Heart left ventricle (tissue), 16 donors: ENCODE measurements around the gene ANKRD28. TPM values are rescaled to one million over a fixed set of nuclear protein-coding genes. Genes with fewer than 3 reads are reported as not detected.

Experiments
- ATAC-seq, 4 donors: fragments of 200-7000 bp; cut with Tn5 transposase; one replicate each; pipeline ENCODE4 v1.9.1; 2020 to 2022; ENCODE audit warnings: moderate library complexity in 4 of 4, mild to moderate bottlenecking in 3 of 4, moderate number of reproducible peaks in 1 of 4
- DNase-seq, 5 donors: peaks; one replicate each; pipeline ENCODE4 v3.0.0-alpha.2; 2020
- H3K27ac ChIP-seq, 12 donors: fragments of 200-600 bp; sonication (generic) in 4 of 12; one replicate each; pipeline versions ENCODE4 v1.5.0 to v1.8.0; 2016 to 2022; ENCODE audit warnings: mild to moderate bottlenecking in 2 of 12
- H3K27me3 ChIP-seq, 9 donors: fragments of 200-600 bp; sonication (generic) in 2 of 9; one replicate each; pipeline versions ENCODE4 v1.5.1 to v1.8.0; 2016 to 2022; ENCODE audit warnings: mild to moderate bottlenecking in 3 of 9
- H3K36me3 ChIP-seq, 9 donors: fragments of 200-600 bp; sonication (generic) in 2 of 9; one replicate each; pipeline versions ENCODE4 v1.5.0 to v1.8.0; 2018 to 2022; ENCODE audit warnings: mild to moderate bottlenecking in 2 of 9
- H3K4me1 ChIP-seq, 12 donors: fragments of 200-600 bp; sonication (generic) in 4 of 12; one replicate each; pipeline versions ENCODE4 v1.5.0 to v1.8.0; 2016 to 2022; ENCODE audit warnings: mild to moderate bottlenecking in 3 of 12
- H3K4me3 ChIP-seq, 12 donors: fragments of 200-600 bp; sonication (generic) in 4 of 12; one replicate each; pipeline versions ENCODE4 v1.5.0 to v1.8.0; 2017 to 2022; ENCODE audit warnings: mild to moderate bottlenecking in 9 of 12, moderate library complexity in 4 of 12
- H3K9me3 ChIP-seq, 12 donors: fragments of 200-600 bp; sonication (generic) in 4 of 12; one replicate each; pipeline versions ENCODE4 v1.5.0 to v1.8.0; 2016 to 2022; ENCODE audit warnings: mild to moderate bottlenecking in 1 of 12
- CTCF ChIP-seq, 12 donors: fragments of 200-600 bp; sonication (generic) in 4 of 12; IDR thresholded peaks; one replicate each; pipeline versions ENCODE4 v1.5.0 to v1.8.0; 2018 to 2022; ENCODE audit warnings: antibody characterized with exemption in 12 of 12, mild to moderate bottlenecking in 5 of 12
- POLR2A ChIP-seq, 2 donors: fragments of 450-650 bp; IDR thresholded peaks; one replicate each; pipeline ENCODE4 v1.6.1; 2017; ENCODE audit warnings: antibody characterized with exemption in 2 of 2, mild to moderate bottlenecking in 2 of 2, moderate library complexity in 2 of 2
- WGBS, 4 donors: extraction: QIAGEN DNeasy Blood & Tissue Kit in 2 of 4; methylation state at CpG; one replicate each; pipeline versions ENCODE4 v1.1.5 to v1.1.7; 2013 to 2018; 5-methylcytosine and 5-hydroxymethylcytosine counted together
- intact Hi-C, 10 donors: fragments of 100-400 bp; cut with DNase I; formaldehyde crosslinking; loops; one replicate each; pipeline versions ENCODE4 v1.11.1 to v1.14.2; 2022
- polyA plus RNA-seq, 2 donors: library from polyadenylated mRNA; stranded (reverse); fragments of 200-250 nt; gene quantifications; one replicate each; pipeline ENCODE4 v1.2.3, GENCODE V29; 2013
- total RNA-seq, 9 donors: library from RNA; depleted of rRNA in 2 of 9; stranded (reverse); fragments of >200 nt in 2 of 9; fragmentation: NEBNext Ultra II Directional in 3 of 9; extraction: Animal tissue kit (Norgen Biotek cat#: 25700) in 3 of 9; gene quantifications; one replicate each; pipeline versions ENCODE4 v1.1.0 to v1.2.4, GENCODE V29; 2016 to 2023
- donor health status: ischemic (EF 13 %, LVEDD 7.1; RV severe dilation, severe dysfunction).
- donor health status: healthy with polysubstance abuse.
- donor health status: DM: no; HTN: yes; CAD: no.
- donor health status: DM: no; HTN: no; CAD: no.
- donor health status: ischemic (EF 25% LVEDD 6.9; RV normal size, moderate dysfunction).
- donor health status: ischemic (EF 25% LVEDD 5.7; RV mildly dilated, moderate dysfunction).
- donor health status: healthy.
- donor health status: DM: yes; HTN: yes; CAD: no.
- donor health status: ischemic (EF 35%, LVEDD 5.7; RV mildly dilated, moderate dysfunction).
- donor health status: nonischemic (EF 11% LVEDD 7.7; RV severe dilation, severe dysfunction).
- donor health status: DM: yes; HTN: yes; CAD: no.
- donor health status: PGD.
- donor health status: ischemic (EF 29% LVEDD 5.4; RV normal size, mild dysfunction).
- donor health status: nonischemic (EF 23%, LVEDD 6.1; RV moderate dilation, normal function).

The ANKRD28 gene
- total and polyA plus RNA-seq, 11 donors: 4.9 to 32.1 (median 24.3) TPM

GRCh38 chr3:15645740-15646501 lies 151.9 kb downstream of the ANKRD28 start:
- Histone ChIP-seq H3K9me3 (no peaks in the 10 kb centered on the region), H3K4me1 (peaks cover 0 to 35% (median 19%) of the 10 kb centered on the region in 12 donors), H3K36me3 (peaks cover 0 to 13% (median 0%) of the 10 kb centered on the region in 9 donors), H3K27me3 (no peaks in the 10 kb centered on the region), H3K4me3 (no peak overlapping the region), H3K27ac (peak overlapping the region in 6 of 12 donors; percentile 54 to 85 (median 77))
- TF ChIP-seq POLR2A (IDR thresholded peaks at IDR 0.05) (no peak), CTCF (IDR thresholded peaks at IDR 0.05) (no peak)
- DNase-seq: no peak
- ATAC-seq: no peak
- WGBS, 4 donors: 79 to 86% (median 84%) methylated on average over 18 of the region's 18 CpGs
- intact Hi-C loops: no loop called here

GRCh38 chr3:15645246-15645645 lies 152.5 kb downstream of the ANKRD28 start:
- WGBS, 4 donors: 89 to 94% (median 92%) methylated on average over 6 of the region's 6 CpGs
- peak overlapping the region in 1 of 12 donors; percentile 71 for H3K27ac ChIP-seq

GRCh38 chr3:15638891-15639262 lies 158.9 kb downstream of the ANKRD28 start:
- no peak for ATAC-seq
- DNase-seq: no peak
- intact Hi-C loops: loop anchor here in 5 of 10 donors (10.0 kb wide), 2 partner anchors 536 to 606 kb away; partner anchors contain the start of gene GALNT15 (in 1 of the 5)
- H3K27ac ChIP-seq: peak overlapping the region in 1 of 12 donors; percentile 85
- TF ChIP-seq POLR2A (IDR thresholded peaks at IDR 0.05): no peak
- TF ChIP-seq CTCF (IDR thresholded peaks at IDR 0.05): no peak
- 96 to 100% (median 98%) methylated on average over 1 of the region's 1 CpG for WGBS, 4 donors
- H3K9me3 ChIP-seq: no peaks in the 10 kb centered on the region
- H3K4me3 ChIP-seq: no peak overlapping the region
- H3K4me1 ChIP-seq: peaks cover 0 to 39% (median 18%) of the 10 kb centered on the region in 12 donors
- H3K36me3 ChIP-seq: peaks cover 0 to 13% (median 0%) of the 10 kb centered on the region in 9 donors
- no peaks in the 10 kb centered on the region for H3K27me3 ChIP-seq

More at GRCh38 chr3:15645246-15645645, 152.5 kb downstream of the ANKRD28 start:
- intact Hi-C loops: no loop called here
- ATAC-seq: no peak
- H3K27me3 ChIP-seq: no peaks in the 10 kb centered on the region
- no peak for DNase-seq
- no peak overlapping the region for H3K4me3 ChIP-seq
- TF ChIP-seq POLR2A (IDR thresholded peaks at IDR 0.05) (no peak), CTCF (IDR thresholded peaks at IDR 0.05) (no peak)
- no peaks in the 10 kb centered on the region for H3K9me3 ChIP-seq
- peaks cover 0 to 35% (median 19%) of the 10 kb centered on the region in 12 donors for H3K4me1 ChIP-seq
- peaks cover 0 to 13% (median 0%) of the 10 kb centered on the region in 9 donors for H3K36me3 ChIP-seq

- no peak for DNase-seq
- Histone ChIP-seq H3K4me3 (no peak overlapping the region), H3K27ac (peak overlapping the region in 1 of 12 donors; percentile 85), H3K9me3 (no peaks in the 10 kb centered on the region), H3K27me3 (no peaks in the 10 kb centered on the region), H3K36me3 (peaks cover 0 to 11% (median 0%) of the 10 kb centered on the region in 9 donors), H3K4me1 (peaks cover 0 to 45% (median 20%) of the 10 kb centered on the region in 12 donors)
- ATAC-seq: no peak
- 90 to 93% (median 91%) methylated on average over 6 of the region's 6 CpGs for WGBS, 4 donors
- no peak for TF ChIP-seq POLR2A (IDR thresholded peaks at IDR 0.05)
- TF ChIP-seq CTCF (IDR thresholded peaks at IDR 0.05): no peak
- intact Hi-C loops: loop anchor here in 5 of 10 donors (10.0 kb wide), 2 partner anchors 536 to 606 kb away; partner anchors contain the start of gene GALNT15 (in 1 of the 5)
Observed at GRCh38 chr3:15638193-15638890, 159.4 kb downstream of the ANKRD28 start.
